ENCODE measurements around the gene CLCN7. TPM values are rescaled to one million over a fixed set of nuclear protein-coding genes. Genes with fewer than 3 reads are reported as not detected.

CLCN7 gene, protein sequence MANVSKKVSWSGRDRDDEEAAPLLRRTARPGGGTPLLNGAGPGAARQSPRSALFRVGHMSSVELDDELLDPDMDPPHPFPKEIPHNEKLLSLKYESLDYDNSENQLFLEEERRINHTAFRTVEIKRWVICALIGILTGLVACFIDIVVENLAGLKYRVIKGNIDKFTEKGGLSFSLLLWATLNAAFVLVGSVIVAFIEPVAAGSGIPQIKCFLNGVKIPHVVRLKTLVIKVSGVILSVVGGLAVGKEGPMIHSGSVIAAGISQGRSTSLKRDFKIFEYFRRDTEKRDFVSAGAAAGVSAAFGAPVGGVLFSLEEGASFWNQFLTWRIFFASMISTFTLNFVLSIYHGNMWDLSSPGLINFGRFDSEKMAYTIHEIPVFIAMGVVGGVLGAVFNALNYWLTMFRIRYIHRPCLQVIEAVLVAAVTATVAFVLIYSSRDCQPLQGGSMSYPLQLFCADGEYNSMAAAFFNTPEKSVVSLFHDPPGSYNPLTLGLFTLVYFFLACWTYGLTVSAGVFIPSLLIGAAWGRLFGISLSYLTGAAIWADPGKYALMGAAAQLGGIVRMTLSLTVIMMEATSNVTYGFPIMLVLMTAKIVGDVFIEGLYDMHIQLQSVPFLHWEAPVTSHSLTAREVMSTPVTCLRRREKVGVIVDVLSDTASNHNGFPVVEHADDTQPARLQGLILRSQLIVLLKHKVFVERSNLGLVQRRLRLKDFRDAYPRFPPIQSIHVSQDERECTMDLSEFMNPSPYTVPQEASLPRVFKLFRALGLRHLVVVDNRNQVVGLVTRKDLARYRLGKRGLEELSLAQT
- total RNA-seq (10 to 100 TPM; 30.3 to 70.8 (median 33.6) TPM), polyA plus RNA-seq (10 to 100 TPM; 32.7 to 41.5 TPM)
- long read RNA-seq, donor 1, full-length matches to known transcripts = 8 of 38 reads
- long read RNA-seq, donor 1, partial matches to known transcripts = 14 of 38 reads
- long read RNA-seq, donor 1, other reads (novel, unspliced or antisense) = 16 of 38 reads
- long read RNA-seq, donor 2, full-length matches to known transcripts = 8 of 48 reads
- long read RNA-seq, donor 2, partial matches to known transcripts = 27 of 48 reads
- long read RNA-seq, donor 2, other reads (novel, unspliced or antisense) = 13 of 48 reads
- long read RNA-seq, donor 3, full-length matches to known transcripts = 12 of 56 reads
- long read RNA-seq, donor 3, partial matches to known transcripts = 26 of 56 reads
- long read RNA-seq, donor 3, other reads (novel, unspliced or antisense) = 18 of 56 reads

GRCh38 chr16:1474796-1475551, at the start of gene CLCN7:
TSS of gene CLCN7 (minus strand) at chr16:1475028. CDS start at chr16:1474974, 54 bp downstream.
- DNase-seq = peak; percentile 92 to 96 (median 93)

DNA sequence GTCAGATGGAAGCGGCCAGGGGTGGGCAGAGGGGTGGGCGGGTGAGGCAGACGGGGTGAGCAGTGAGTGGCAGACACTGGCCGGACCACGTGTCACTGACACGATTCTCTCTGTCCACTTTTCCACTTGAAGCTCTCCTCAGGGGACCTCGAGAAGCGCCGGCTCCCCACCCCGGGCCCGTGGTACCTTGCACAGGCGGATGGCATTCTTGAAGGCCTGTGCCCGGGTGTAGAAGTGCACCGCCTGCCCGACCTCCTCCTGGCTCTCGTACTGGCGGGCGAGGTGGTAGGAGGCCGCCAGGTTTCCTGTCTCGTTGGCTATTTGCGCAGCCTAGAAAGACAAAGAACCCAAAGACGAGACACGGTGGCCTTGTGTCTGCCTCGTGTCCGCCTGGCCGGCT, 49.5 kb upstream of the CLCN7 start:
- H3K4me3 ChIP-seq = no peak overlapping the region

More at GRCh38 chr16:1474796-1475551, at the start of gene CLCN7:
- H3K9me3 ChIP-seq = no peaks in the 10 kb centered on the region
- intact Hi-C loops (cut with DNase I) = loop anchor here in 2 of 10 donors (2.0 to 5.0 kb wide), 3 partner anchors 18 to 232 kb away; partner anchors contain the start of genes MAPK8IP3 (in 1 of the 2), TELO2 (in 1 of the 2) and UQCC4 (in 1 of the 2)
- ATAC-seq = peak; percentile 85 to 97 (median 96)
- H3K36me3 ChIP-seq = no peaks in the 10 kb centered on the region
- peaks cover 0 to 51% (median 19%) of the 10 kb centered on the region in 12 donors for H3K4me1 ChIP-seq
- 0 to 1% (median 0%) methylated on average over 62 to 99 of the region's 99 CpGs for WGBS, 4 donors
- TF ChIP-seq POLR2A (IDR thresholded peaks at IDR 0.05) = peak in 1 of 2 donors; percentile 93
- TF ChIP-seq CTCF (IDR thresholded peaks at IDR 0.05) = peak in 1 of 12 donors; percentile 20
- no peaks in the 10 kb centered on the region for H3K27me3 ChIP-seq
- peak within 1 kb of the TSS; percentile 68 to 99 (median 87) for H3K4me3 ChIP-seq
- peak within 1 kb of the TSS; percentile 79 to 98 (median 92) for H3K27ac ChIP-seq

More for the DNA sequence above, 49.5 kb upstream of the CLCN7 start:
- Histone ChIP-seq H3K9me3 (no peaks in the 10 kb centered on the region), H3K27me3 (no peaks in the 10 kb centered on the region), H3K36me3 (peaks cover 0 to 23% (median 8%) of the 10 kb centered on the region in 9 donors), H3K27ac (no peak overlapping the region), H3K4me1 (peaks cover 6 to 28% (median 22%) of the 10 kb centered on the region in 12 donors)
- 91 to 94% (median 93%) methylated on average over 25 to 26 of the region's 26 CpGs for WGBS, 4 donors
- TF ChIP-seq CTCF (IDR thresholded peaks at IDR 0.05) = no peak
- no peak for TF ChIP-seq POLR2A (IDR thresholded peaks at IDR 0.05)
- ATAC-seq (no peak), DNase-seq (no peak)
- intact Hi-C loops (cut with DNase I) = loop anchor here in 1 of 10 donors (1.0 kb wide), 1 partner anchor 24 kb away; no protein-coding TSS in a partner anchor

Data from heart left ventricle (tissue), 16 donors.